ENCODE measurements around the gene MYZAP.

The MYZAP gene

GRCh38 chr15:57591822-57592367, at the start of gene MYZAP:
Gene MYZAP, plus strand, starts transcription at chr15:57591904. Its CDS starts 131 bp downstream, at chr15:57592035.
- no peak for DNase-seq (ENCODE audit: low read depth, low spot score)

GRCh38 chr15:57542505-57542817, 49.2 kb upstream of the MYZAP start:
- DNase-seq (ENCODE audit: low read depth, low spot score) = no peak

GRCh38 chr15:57544848-57545480, 46.7 kb upstream of the MYZAP start:
- no peak for DNase-seq (ENCODE audit: low read depth, low spot score)

GRCh38 chr15:57545995-57546394, 45.7 kb upstream of the MYZAP start:
- DNase-seq (ENCODE audit: low read depth, low spot score) = no peak

GRCh38 chr15:57547243-57547755, 44.4 kb upstream of the MYZAP start:
- DNase-seq (ENCODE audit: low read depth, low spot score) = no peak

GRCh38 chr15:57548351-57548750, 43.4 kb upstream of the MYZAP start:
- DNase-seq (ENCODE audit: low read depth, low spot score) = no peak

GRCh38 chr15:57548835-57549234, 42.9 kb upstream of the MYZAP start:
- DNase-seq (ENCODE audit: low read depth, low spot score) = no peak

GRCh38 chr15:57549935-57550334, 41.8 kb upstream of the MYZAP start:
- DNase-seq (ENCODE audit: low read depth, low spot score) = no peak

- no peak for DNase-seq (ENCODE audit: low read depth, low spot score)
Measured at GRCh38 chr15:57550640-57551039, 41.1 kb upstream of the MYZAP start.

- no peak for DNase-seq (ENCODE audit: low read depth, low spot score)
Measured at GRCh38 chr15:57551715-57552677, 39.7 kb upstream of the MYZAP start.

- DNase-seq (ENCODE audit: low read depth, low spot score) = no peak
Measured at GRCh38 chr15:57552678-57553334, 38.9 kb upstream of the MYZAP start.

GRCh38 chr15:57553526-57553925, 38.2 kb upstream of the MYZAP start:
- no peak for DNase-seq (ENCODE audit: low read depth, low spot score)

- no peak for DNase-seq (ENCODE audit: low read depth, low spot score)
Measured at GRCh38 chr15:57554063-57554811, 37.5 kb upstream of the MYZAP start.

GRCh38 chr15:57554812-57555179, 36.9 kb upstream of the MYZAP start:
- no peak for DNase-seq (ENCODE audit: low read depth, low spot score)

- DNase-seq (ENCODE audit: low read depth, low spot score) = no peak
Measured at GRCh38 chr15:57555270-57555669, 36.4 kb upstream of the MYZAP start.

GRCh38 chr15:57556040-57556439, 35.7 kb upstream of the MYZAP start:
- no peak for DNase-seq (ENCODE audit: low read depth, low spot score)

- DNase-seq (ENCODE audit: low read depth, low spot score) = no peak
Measured at GRCh38 chr15:57557267-57557666, 34.4 kb upstream of the MYZAP start.

GRCh38 chr15:57557810-57558209, 33.9 kb upstream of the MYZAP start:
- DNase-seq (ENCODE audit: low read depth, low spot score) = no peak

- DNase-seq (ENCODE audit: low read depth, low spot score) = peak; percentile 59
Measured at GRCh38 chr15:57559875-57560274, 31.8 kb upstream of the MYZAP start.

- DNase-seq (ENCODE audit: low read depth, low spot score) = peak; percentile 50
Measured at GRCh38 chr15:57561041-57561711, 30.5 kb upstream of the MYZAP start.
